HG02763 (cell line): ENCODE results near the gene IFITM2.
"Not testable (repeated sequence)": the region's sequence is repeated elsewhere in the genome, so short reads cannot be mapped to it uniquely, and the experiment has no call there.

Source experiments
- ATAC-seq: cut with Tn5 transposase; IDR thresholded peaks from one replicate; pipeline ENCODE4 v1.9.1; 2021; ENCODE audit warnings: mild to moderate bottlenecking, moderate library complexity; ENCODE audit not compliant: unreplicated experiment

The IFITM2 gene

GRCh38 chr11:324156-324555 lies 16.5 kb downstream of the IFITM2 start:
- ATAC-seq, result no peak

GRCh38 chr11:324593-325517 lies 17.2 kb downstream of the IFITM2 start:
- ATAC-seq, result not testable (repeated sequence)

GRCh38 chr11:325796-326591 lies 18.4 kb downstream of the IFITM2 start:
- no peak for ATAC-seq

- ATAC-seq, result no peak
These were observed 18.9 kb downstream of the IFITM2 start for GRCh38 chr11:326592-326841.

GRCh38 chr11:326842-327580 lies 19.4 kb downstream of the IFITM2 start:
- peak; percentile 60 for ATAC-seq

- ATAC-seq, result no peak
These were observed 19.9 kb downstream of the IFITM2 start for GRCh38 chr11:327581-327923.

GRCh38 chr11:328012-328411 lies 20.4 kb downstream of the IFITM2 start:
- no peak for ATAC-seq

GRCh38 chr11:328516-329100 lies 21.0 kb downstream of the IFITM2 start:
- not testable (repeated sequence) for ATAC-seq

GRCh38 chr11:329886-330253 lies 22.3 kb downstream of the IFITM2 start:
- ATAC-seq, result no peak

GRCh38 chr11:330307-330693 lies 22.7 kb downstream of the IFITM2 start:
- ATAC-seq, result no peak

- ATAC-seq, result no peak
These were observed 23.2 kb downstream of the IFITM2 start for GRCh38 chr11:330694-331357.

GRCh38 chr11:331358-332060 lies 23.9 kb downstream of the IFITM2 start:
- no peak for ATAC-seq

GRCh38 chr11:332651-333480 lies 25.2 kb downstream of the IFITM2 start:
- ATAC-seq, result no peak

- ATAC-seq, result not testable (repeated sequence)
These were observed 26.1 kb downstream of the IFITM2 start for GRCh38 chr11:333616-334263.

GRCh38 chr11:334264-334994 lies 26.8 kb downstream of the IFITM2 start:
- no peak for ATAC-seq

- no peak for ATAC-seq
These were observed 28.4 kb downstream of the IFITM2 start for GRCh38 chr11:335779-336658.

- ATAC-seq, result no peak
These were observed 29.1 kb downstream of the IFITM2 start for GRCh38 chr11:336659-337198.
